Thyroid gland (tissue), 4 donors: Measurements from ENCODE around the gene ANKRD9. TPM values are rescaled to one million over a fixed set of nuclear protein-coding genes. Genes with fewer than 3 reads are reported as not detected.
A peak's percentile ranks its signal among the peaks of the same experiment; 100 is the strongest.

Source experiments
- DNase-seq, 2 donors: peaks; one replicate each; pipeline ENCODE4 v3.0.0-alpha.2; 2019
- H3K27ac ChIP-seq, 3 donors: fragments of 200-600 bp; sonication (generic); 1 replicate in 2 of 3; 2 replicates in 1 of 3; pipeline ENCODE4 v1.5.1; 2016 to 2019; ENCODE audit warnings: mild to moderate bottlenecking in 1 of 3, moderate library complexity in 1 of 3
- H3K27me3 ChIP-seq: fragments of 200-600 bp; sonication (generic); one replicate; pipeline ENCODE4 v1.5.1; 2019
- H3K36me3 ChIP-seq, 2 donors: fragments of 200-600 bp; sonication (generic); one replicate each; pipeline ENCODE4 v1.5.1; 2016 to 2019
- H3K4me1 ChIP-seq, 2 donors: fragments of 200-600 bp; sonication (generic); one replicate each; pipeline ENCODE4 v1.5.1; 2017 to 2019
- H3K4me3 ChIP-seq, 3 donors: fragments of 200-600 bp; sonication (generic); replicated peaks in 1 of 3; 1 replicate in 2 of 3; 2 replicates in 1 of 3; pipeline ENCODE4 v1.5.1; 2016; ENCODE audit warnings: mild to moderate bottlenecking in 1 of 3
- H3K9me3 ChIP-seq: fragments of 200-600 bp; sonication (generic); one replicate; pipeline ENCODE4 v1.5.1; 2017
- POLR2A ChIP-seq, 2 donors: fragments of 450-650 bp; IDR thresholded peaks; one replicate each; pipeline ENCODE4 v1.6.1; 2017; ENCODE audit warnings: antibody characterized with exemption in 2 of 2, mild to moderate bottlenecking in 2 of 2, moderate library complexity in 1 of 2
- WGBS, 2 donors: methylation state at CpG; one replicate each; pipeline ENCODE4 v1.1.5; 2017; 5-methylcytosine and 5-hydroxymethylcytosine counted together
- intact Hi-C: fragments of 100-400 bp; cut with DNase I; formaldehyde crosslinking; loops from one replicate; pipeline ENCODE4 v1.15.1; 2023
- total RNA-seq, 4 donors: library from RNA; depleted of rRNA; stranded (reverse); fragments of >200 nt; gene quantifications; one replicate each; pipeline ENCODE4 v1.2.3, GENCODE V29; 2016
- TF ChIP-seq, protein P1 (sequence below), 6 experiments: fragments of 200-600 bp in 3 of 6; fragments of 450-650 bp in 3 of 6; sonication (generic) in 3 of 6; IDR thresholded peaks; one replicate each; pipeline ENCODE4 v1.5.1; 2016 to 2019; ENCODE audit warnings: antibody characterized with exemption in 6 of 6, mild to moderate bottlenecking in 2 of 6, inconsistent platforms in 1 of 6, moderate library complexity in 1 of 6

The ANKRD9 gene
- total RNA-seq, 4 donors from 2014 or later: 36.4 to 62.8 (median 55.0) TPM

DNA sequence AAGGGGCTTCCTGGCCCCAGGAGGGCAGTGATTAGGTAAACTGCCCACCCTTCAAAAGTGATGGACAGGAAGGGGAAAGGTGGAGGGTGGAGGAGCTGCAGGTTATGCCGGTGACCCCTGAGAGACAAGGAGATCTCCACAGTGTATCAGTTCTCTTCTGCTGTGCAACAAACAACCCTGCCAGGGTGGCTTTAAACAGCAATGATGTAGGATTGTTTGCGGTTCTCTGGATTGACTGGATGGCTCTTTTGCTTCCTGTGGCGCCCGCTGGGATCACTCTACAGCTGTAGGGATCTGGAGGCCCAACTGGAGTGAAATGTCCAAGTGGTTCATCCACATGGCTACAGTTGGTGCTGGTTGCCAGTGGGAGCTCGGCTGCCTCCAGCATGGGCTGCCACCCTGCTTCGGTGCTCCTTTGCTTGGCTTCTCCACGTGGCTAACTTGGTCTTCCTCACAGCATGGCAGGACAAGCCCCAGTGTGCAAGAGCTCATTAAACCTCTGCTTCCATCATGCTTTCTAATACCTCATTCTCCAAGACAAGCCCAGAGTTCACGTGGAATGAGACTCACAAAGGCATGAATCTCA is 8.6 kb upstream of the ANKRD9 start:
- H3K27ac ChIP-seq: no peak overlapping the region
- H3K9me3 ChIP-seq: no peaks in the 10 kb centered on the region
- intact Hi-C loops: no loop called here
- no peak for DNase-seq
- no peak for TF ChIP-seq POLR2A (IDR thresholded peaks at IDR 0.05)
- TF ChIP-seq, protein P1, sequence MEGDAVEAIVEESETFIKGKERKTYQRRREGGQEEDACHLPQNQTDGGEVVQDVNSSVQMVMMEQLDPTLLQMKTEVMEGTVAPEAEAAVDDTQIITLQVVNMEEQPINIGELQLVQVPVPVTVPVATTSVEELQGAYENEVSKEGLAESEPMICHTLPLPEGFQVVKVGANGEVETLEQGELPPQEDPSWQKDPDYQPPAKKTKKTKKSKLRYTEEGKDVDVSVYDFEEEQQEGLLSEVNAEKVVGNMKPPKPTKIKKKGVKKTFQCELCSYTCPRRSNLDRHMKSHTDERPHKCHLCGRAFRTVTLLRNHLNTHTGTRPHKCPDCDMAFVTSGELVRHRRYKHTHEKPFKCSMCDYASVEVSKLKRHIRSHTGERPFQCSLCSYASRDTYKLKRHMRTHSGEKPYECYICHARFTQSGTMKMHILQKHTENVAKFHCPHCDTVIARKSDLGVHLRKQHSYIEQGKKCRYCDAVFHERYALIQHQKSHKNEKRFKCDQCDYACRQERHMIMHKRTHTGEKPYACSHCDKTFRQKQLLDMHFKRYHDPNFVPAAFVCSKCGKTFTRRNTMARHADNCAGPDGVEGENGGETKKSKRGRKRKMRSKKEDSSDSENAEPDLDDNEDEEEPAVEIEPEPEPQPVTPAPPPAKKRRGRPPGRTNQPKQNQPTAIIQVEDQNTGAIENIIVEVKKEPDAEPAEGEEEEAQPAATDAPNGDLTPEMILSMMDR (IDR thresholded peaks at IDR 0.05): no peak
- 81 to 98% methylated on average over 4 to 8 of the region's 8 CpGs for WGBS, 2 donors
- H3K36me3 ChIP-seq: no peaks in the 10 kb centered on the region
- no peaks in the 10 kb centered on the region for H3K27me3 ChIP-seq
- no peak overlapping the region for H3K4me3 ChIP-seq
- H3K4me1 ChIP-seq: peaks cover 3% of the 10 kb centered on the region in 2 donors

DNA sequence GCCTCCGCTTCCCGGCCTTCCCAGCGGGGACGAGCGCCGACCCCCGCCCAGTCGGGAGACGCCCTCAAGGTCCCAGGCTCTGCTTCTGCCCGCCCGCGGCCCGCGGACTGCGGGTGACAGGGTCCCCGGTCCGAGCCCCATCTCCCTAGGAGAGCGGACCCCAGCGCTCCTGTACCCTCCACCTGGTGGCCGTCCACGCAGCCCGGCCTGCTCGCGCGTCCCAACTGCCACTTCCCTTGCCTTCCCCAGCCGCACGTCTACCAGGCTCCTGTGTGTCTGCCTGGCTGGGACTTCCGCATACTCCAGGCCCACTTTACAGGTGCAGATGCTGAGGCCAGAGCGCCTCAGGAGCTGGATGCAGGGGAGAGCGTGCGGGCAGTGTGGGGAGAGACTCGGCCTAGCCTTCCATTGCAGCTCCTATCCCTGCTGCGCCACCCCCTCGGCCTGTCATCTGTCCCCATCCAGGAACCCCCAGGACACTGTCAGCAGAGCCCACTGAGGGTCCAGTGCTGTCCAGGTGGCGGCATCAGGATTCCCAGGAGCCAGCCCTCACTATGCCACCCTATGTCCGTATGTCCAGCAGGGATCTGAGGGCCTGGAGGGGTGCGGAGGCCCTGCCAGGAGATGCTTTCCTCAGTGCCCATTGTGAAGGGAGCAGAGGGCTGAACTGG is 8.0 kb upstream of the ANKRD9 start:
- Histone ChIP-seq H3K27ac (peak overlapping the region in 2 of 3 donors; percentile 61 to 76), H3K4me1 (peaks cover 3% of the 10 kb centered on the region in 2 donors), H3K27me3 (no peaks in the 10 kb centered on the region), H3K36me3 (no peaks in the 10 kb centered on the region), H3K9me3 (no peaks in the 10 kb centered on the region), H3K4me3 (peak overlapping the region; percentile 37 to 87 (median 85))
- no peak for DNase-seq
- TF ChIP-seq POLR2A (IDR thresholded peaks at IDR 0.05): no peak
- TF ChIP-seq, protein P1 (IDR thresholded peaks at IDR 0.05): peak in 1 of 6 experiments; percentile 4
- intact Hi-C loops: loop anchor here (2.0 kb wide), 1 partner anchor 79 kb away; no protein-coding TSS in a partner anchor
- WGBS, 2 donors: 58 to 91% methylated on average over 6 to 18 of the region's 37 CpGs

DNA sequence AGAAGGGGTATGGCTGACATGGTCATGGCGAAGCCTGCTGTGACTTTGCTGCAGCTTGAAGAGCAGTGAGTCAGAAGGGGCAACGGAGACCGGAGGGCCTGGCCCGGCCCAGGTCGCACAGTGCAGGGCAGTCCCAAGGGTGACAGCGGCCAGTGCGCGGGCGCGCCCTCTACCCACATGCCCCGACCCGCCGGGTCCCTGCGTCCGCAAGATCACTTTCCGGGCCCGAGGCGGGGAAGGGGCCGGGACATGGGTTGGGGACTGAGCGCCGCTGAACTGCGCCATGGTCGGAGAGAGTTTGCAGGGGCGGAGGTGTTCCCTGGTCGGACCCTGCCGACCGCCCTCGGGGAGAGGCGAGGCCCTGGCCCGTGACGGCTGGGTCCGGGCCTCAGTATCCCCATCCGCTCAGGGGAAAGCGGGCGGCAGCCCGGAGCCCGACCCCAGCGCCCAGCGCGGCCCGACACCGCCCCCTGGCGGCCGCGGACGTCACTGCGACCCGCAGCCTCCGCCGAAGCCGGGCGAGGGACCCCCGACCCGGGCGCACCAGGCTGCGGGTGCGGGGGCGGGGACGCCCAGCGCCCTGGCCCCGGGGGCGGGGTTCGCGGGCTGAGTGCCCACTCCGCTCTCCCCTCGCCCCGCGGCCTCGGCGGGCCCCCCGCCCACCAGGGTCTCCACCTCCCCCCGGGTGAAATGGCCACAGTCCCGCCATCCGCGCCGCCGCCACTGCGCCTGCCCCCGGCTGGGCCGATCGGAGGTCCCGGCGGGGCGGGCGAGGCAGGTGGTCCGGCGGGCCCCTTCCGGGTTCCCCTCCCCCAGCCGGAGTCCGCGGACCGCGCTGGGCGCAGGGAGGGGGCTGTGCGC is 7.2 kb upstream of the ANKRD9 start:
- no peaks in the 10 kb centered on the region for H3K9me3 ChIP-seq
- WGBS, 2 donors: 1 to 3% methylated on average over 29 to 38 of the region's 95 CpGs
- H3K27me3 ChIP-seq: no peaks in the 10 kb centered on the region
- peak; percentile 48 to 50 for DNase-seq
- H3K4me3 ChIP-seq: peak overlapping the region; percentile 37 to 87 (median 85)
- peak overlapping the region in 2 of 3 donors; percentile 61 to 76 for H3K27ac ChIP-seq
- no peaks in the 10 kb centered on the region for H3K36me3 ChIP-seq
- TF ChIP-seq, protein P1 (IDR thresholded peaks at IDR 0.05): peak in 5 of 6 experiments; percentile 72 to 100 (median 95)
- TF ChIP-seq POLR2A (IDR thresholded peaks at IDR 0.05): no peak
- peaks cover 3% of the 10 kb centered on the region in 2 donors for H3K4me1 ChIP-seq
- intact Hi-C loops: loop anchor here (2.0 kb wide), 1 partner anchor 78 kb away; no protein-coding TSS in a partner anchor

DNA sequence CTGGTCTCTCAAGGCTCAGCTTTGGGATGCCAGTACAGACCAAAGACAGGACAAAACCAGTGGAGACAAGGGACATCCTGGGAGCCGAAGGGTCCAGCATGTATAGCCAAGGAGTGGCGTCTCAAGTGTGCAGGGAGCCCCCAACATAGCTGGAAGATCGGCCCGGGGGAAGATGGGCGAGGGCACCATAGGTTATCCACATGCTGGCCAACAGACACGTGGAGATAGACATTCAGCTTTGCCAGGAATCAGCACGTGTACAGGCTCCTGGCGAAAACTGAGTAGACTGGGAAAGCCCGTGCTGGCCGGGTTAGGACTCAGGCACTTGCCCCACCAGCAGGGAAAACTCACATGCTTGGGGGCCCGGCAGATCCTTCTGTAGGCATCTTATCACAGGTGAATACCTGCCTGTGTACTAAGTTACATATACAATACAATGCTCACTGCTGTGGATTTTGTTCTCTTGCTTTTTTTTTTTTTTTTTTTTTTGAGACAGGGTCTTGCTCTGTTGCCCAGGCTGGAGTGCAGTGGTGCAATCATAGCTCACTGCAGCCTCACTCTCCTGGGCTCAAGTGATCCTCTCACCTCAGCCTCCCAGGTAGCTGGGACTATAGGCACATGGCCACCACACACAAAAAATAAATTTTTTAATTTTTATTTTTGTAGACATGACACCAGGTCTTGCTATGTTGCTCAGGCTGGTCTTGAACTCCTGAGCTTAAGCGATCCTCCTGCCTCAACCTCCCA is 5.6 kb upstream of the ANKRD9 start:
- Histone ChIP-seq H3K36me3 (no peaks in the 10 kb centered on the region), H3K4me1 (peaks cover 12 to 13% of the 10 kb centered on the region in 2 donors), H3K4me3 (no peak overlapping the region), H3K27ac (no peak overlapping the region), H3K9me3 (no peaks in the 10 kb centered on the region), H3K27me3 (no peaks in the 10 kb centered on the region)
- intact Hi-C loops: no loop called here
- TF ChIP-seq, protein P1 (IDR thresholded peaks at IDR 0.05): no peak
- 90 to 92% methylated on average over 12 of the region's 12 CpGs for WGBS, 2 donors
- DNase-seq: no peak
